Upper lobe of left lung (tissue), 4 donors: ENCODE data around the gene HNRNPLL.
A peak's percentile ranks its signal among the peaks of the same experiment; 100 is the strongest.

Source experiments
- CTCF ChIP-seq, 6 experiments: fragments of 450-650 bp in 4 of 6; fragments of 200-600 bp in 2 of 6; sonication (generic) in 2 of 6; IDR thresholded peaks; one replicate each; pipeline ENCODE4 v1.5.1; 2016 to 2019; ENCODE audit warnings: antibody characterized with exemption in 6 of 6
- EP300 ChIP-seq, 4 donors: sonication (generic); formaldehyde crosslinking; IDR thresholded peaks; one replicate each; pipeline ENCODE4 v1.5.1; 2017; ENCODE audit warnings: antibody characterized with exemption in 4 of 4, control low read depth in 2 of 4
- POLR2A ChIP-seq, 4 donors: fragments of 450-650 bp; IDR thresholded peaks; one replicate each; pipeline ENCODE4 v1.5.1; 2016 to 2017; ENCODE audit warnings: antibody characterized with exemption in 4 of 4, mild to moderate bottlenecking in 2 of 4
- POLR2AphosphoS5 ChIP-seq, 2 donors: sonication (generic); formaldehyde crosslinking; IDR thresholded peaks; one replicate each; pipeline ENCODE4 v1.5.1; 2017; ENCODE audit warnings: antibody characterized with exemption in 2 of 2

DNA sequence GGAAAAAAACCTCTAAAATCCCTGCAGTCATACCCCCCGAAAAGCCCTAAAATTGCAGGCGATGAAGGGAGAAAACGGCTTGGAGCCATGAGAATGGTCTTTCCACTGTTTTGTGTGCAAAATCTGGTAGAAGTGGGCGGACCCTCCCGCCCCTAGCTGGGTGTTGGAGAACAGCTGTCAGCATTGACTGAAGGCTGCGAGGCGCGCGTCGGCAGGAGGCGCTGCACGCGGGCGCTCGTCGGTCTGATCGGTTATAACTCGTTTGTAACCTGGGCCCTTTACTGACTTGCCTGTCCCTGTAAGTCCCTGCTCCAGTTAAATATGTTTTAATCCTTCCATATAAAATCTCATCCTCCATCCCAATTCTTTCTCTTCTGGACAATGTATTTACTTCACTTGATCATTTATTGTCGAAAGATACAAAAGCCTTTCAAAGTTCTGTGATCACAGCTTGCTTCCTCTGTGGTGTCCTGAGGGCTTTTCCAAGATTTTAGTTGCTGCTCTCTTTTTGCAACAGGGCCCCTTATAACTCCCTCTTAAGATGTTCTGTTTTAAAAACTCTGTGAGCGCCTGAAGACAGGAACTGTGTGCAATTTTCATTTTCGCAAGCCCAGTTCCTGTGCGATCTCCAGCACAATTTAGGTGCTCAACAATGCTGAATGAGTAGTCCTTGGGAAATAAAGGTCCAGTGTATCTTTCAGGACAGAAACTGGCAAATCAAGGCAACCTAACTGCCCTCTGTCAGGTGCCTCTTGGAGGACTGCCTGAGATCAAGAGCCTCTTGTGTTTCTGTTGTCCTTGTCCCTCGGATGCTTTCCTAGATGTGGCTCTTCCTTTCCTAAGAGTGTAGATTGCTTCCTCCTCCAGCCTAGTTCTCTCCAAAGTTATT is 918 bp upstream of the HNRNPLL start:
- TF ChIP-seq CTCF (IDR thresholded peaks at IDR 0.05) (peak; percentile 71 to 89 (median 84)), POLR2AphosphoS5 (IDR thresholded peaks at IDR 0.05) (no peak), POLR2A (IDR thresholded peaks at IDR 0.05) (no peak), EP300 (IDR thresholded peaks at IDR 0.05) (no peak)
